ENCODE results near the gene FBXW8.

DNA sequence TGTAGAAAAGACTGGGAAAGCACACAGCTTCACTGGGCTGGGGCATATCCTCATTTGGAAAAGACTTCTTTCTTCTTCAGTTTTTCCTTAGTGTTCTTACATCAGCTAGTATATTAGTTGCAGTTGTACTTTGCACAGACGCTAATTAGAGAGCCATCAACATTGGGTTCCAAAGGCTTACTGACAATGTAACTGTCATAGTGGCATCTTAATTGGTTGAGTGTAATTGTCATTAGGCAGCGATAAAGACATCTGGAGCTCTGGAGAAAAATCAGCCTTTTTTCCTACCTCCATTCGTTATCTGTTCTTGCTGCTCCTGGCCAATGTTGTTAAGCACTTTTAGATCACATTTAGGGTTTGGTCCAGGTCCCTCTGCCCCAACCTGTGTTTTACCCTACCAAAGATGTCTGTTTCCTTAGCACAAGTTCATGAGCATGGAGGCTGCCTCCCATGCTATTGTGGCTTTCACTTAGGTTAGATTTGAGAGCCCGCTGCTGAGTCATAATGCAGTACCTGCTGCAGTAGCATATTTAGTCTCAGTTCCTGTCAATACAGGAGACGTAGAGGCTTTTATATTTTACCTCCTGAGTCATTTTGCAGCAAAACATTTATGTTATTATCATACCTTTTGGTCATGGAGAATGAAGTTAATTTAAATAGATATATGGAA is 49.2 kb downstream of the FBXW8 start:
- TF ChIP-seq CTCF (IDR thresholded peaks at IDR 0.05) (no peak), POLR2A (IDR thresholded peaks at IDR 0.05) (no peak), POLR2AphosphoS5 (IDR thresholded peaks at IDR 0.05; ENCODE audit: insufficient read depth in 1 of 2, low read depth in 1 of 2) (no peak)

Measured in vagina (tissue), 2 donors.